Common myeloid progenitor, CD34-positive (primary cell): ENCODE data around the gene PRKCE.

ENCODE experiments used
- CTCF ChIA-PET: fragments of 350-600 bp; sonication (Branson Sonifier 250); formaldehyde crosslinking; loops from one replicate; lab custom pipeline; 2021; ENCODE audit warnings: antibody characterized with exemption; lab: Charles Lee
- POLR2A ChIA-PET: fragments of 350-600 bp; sonication (Branson Sonifier 250); formaldehyde crosslinking; loops from one replicate; lab custom pipeline; 2021; ENCODE audit warnings: antibody characterized with exemption; lab: Charles Lee
- DNase-seq, 3 donors: peaks; one replicate each; pipeline versions ENCODE4 v3.0.0 to v3.0.0-alpha.2; 2013
- H3K27ac ChIP-seq, 2 experiments: 1 replicate in 1 of 2; 2 replicates in 1 of 2; pipeline ENCODE4 v1.7.0; 2013; ENCODE audit warnings: inconsistent platforms in 2 of 2, low read length in 2 of 2, mild to moderate bottlenecking in 2 of 2, low read depth in 1 of 2, moderate library complexity in 1 of 2; ENCODE audit not compliant: severe bottlenecking in 2 of 2, insufficient read depth in 1 of 2, poor library complexity in 1 of 2
- H3K27me3 ChIP-seq, 5 experiments: replicated peaks in 2 of 5; 1 replicate in 3 of 5; 2 replicates in 2 of 5; pipeline versions ENCODE4 v1.6.1 to v1.7.0; 2013; ENCODE audit warnings: low read length in 4 of 5, mild to moderate bottlenecking in 2 of 5, moderate library complexity in 2 of 5, inconsistent platforms in 1 of 5; ENCODE audit not compliant: insufficient read depth in 5 of 5, control insufficient read depth in 4 of 5
- H3K36me3 ChIP-seq, 4 experiments: 1 replicate in 2 of 4; 2 replicates in 2 of 4; pipeline versions ENCODE4 v1.6.1 to v1.7.0; 2013; ENCODE audit warnings: low read length in 3 of 4, control low read depth in 1 of 4, mild to moderate bottlenecking in 1 of 4; ENCODE audit not compliant: control insufficient read depth in 4 of 4, insufficient read depth in 4 of 4
- H3K4me1 ChIP-seq, 4 experiments: 1 replicate in 3 of 4; 2 replicates in 1 of 4; pipeline versions ENCODE4 v1.6.1 to v1.7.1; 2013; ENCODE audit warnings: low read length in 3 of 4, mild to moderate bottlenecking in 3 of 4, control low read depth in 1 of 4, inconsistent platforms in 1 of 4, moderate library complexity in 1 of 4; ENCODE audit not compliant: control insufficient read depth in 4 of 4, insufficient read depth in 4 of 4; ENCODE audit errors: control extremely low read depth in 1 of 4
- H3K4me3 ChIP-seq, 7 experiments: 1 replicate in 4 of 7; 2 replicates in 3 of 7; pipeline versions ENCODE4 v1.5.1 to v1.7.0; 2013; ENCODE audit warnings: mild to moderate bottlenecking in 7 of 7, low read length in 6 of 7, moderate library complexity in 6 of 7, inconsistent platforms in 2 of 7, low read depth in 2 of 7, control low read depth in 1 of 7; ENCODE audit not compliant: insufficient read depth in 4 of 7, control insufficient read depth in 1 of 7; ENCODE audit errors: extremely low read depth in 1 of 7
- H3K9me3 ChIP-seq, 5 experiments: 1 replicate in 4 of 5; 2 replicates in 1 of 5; pipeline versions ENCODE4 v1.6.1 to v1.7.1; 2013; ENCODE audit warnings: low read length in 4 of 5, mild to moderate bottlenecking in 2 of 5, inconsistent platforms in 1 of 5, low read depth in 1 of 5, moderate library complexity in 1 of 5; ENCODE audit not compliant: control insufficient read depth in 4 of 5, insufficient read depth in 2 of 5; ENCODE audit errors: control extremely low read depth in 1 of 5
- WGBS: methylation state at CpG from one replicate; pipeline ENCODE4 v1.1.5; 2013; ENCODE audit not compliant: insufficient coverage; 5-methylcytosine and 5-hydroxymethylcytosine counted together

The PRKCE gene

DNA sequence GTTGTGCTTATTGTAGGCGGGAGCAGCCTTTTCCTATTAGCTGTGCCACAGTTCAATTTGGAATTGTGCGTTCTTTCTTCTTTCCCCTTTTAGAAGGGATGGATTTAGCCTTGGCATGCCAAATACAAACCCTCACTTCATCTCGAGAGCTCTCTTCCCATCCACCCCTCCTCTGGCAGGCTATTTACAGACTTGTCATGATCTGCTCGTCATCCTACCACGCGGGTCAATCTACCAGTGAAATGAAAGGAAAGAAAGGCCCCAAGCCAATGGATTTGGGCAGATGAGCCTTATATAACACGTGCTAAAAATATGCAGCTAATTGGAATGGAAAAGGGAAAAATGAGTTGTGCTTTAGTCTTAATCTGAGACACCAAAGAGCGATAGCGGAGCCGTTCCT lies 277.5 kb downstream of the PRKCE start:
- no peak for DNase-seq
- peaks cover 0 to 3% (median 0%) of the 10 kb centered on the region in 5 experiments for H3K9me3 ChIP-seq
- no peak overlapping the region for H3K4me3 ChIP-seq
- 96% methylated on average over 9 of the region's 10 CpGs for WGBS
- H3K27ac ChIP-seq: no peak overlapping the region
- POLR2A ChIA-PET: no interaction called here
- H3K36me3 ChIP-seq: no peaks in the 10 kb centered on the region
- peaks cover 0 to 4% (median 2%) of the 10 kb centered on the region in 4 experiments for H3K4me1 ChIP-seq
- no peaks in the 10 kb centered on the region for H3K27me3 ChIP-seq
- CTCF ChIA-PET: interaction anchor here (1.5 to 11.7 kb wide), 2 partner anchors 10 to 148 kb away, joined by 3 to 91 read pairs; no protein-coding TSS in a partner anchor

DNA sequence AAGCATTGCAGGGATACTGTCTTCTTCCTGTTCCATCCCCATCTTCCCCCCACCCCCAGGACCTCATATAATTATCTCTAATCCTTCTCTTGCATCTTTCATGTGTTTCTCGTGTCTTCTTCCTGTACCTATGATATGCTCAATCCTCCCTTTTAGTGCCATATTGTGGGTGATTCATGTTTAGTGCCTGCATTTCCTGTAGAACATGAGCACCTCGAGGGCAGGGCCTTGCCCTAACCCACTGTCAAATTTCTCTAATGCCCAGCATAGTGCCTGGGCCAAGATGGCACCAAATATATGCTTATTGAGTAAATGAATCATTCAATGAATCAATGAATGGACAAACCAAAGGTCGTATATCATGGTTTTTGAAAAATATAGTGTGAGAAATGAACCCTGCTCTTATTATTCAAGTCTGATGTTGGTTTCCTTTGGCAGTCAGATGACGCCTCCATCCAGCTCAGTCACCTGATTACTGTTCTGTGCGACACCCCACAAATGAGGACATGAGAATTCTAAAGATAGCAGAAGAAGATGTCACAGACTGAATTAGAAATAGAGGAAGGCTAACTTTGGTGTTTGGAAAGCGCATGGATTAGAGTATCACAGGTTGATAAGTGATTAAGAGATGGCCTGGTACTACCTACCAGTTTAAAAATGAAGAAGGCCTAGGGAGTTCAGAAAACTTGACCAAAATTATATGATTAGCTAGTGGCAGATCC lies 278.4 kb downstream of the PRKCE start:
- DNase-seq: peak in 1 of 3 donors; percentile 31
- H3K4me3 ChIP-seq: no peak overlapping the region
- H3K27ac ChIP-seq: no peak overlapping the region
- POLR2A ChIA-PET: no interaction called here
- 93% methylated on average over 5 of the region's 6 CpGs for WGBS
- H3K27me3 ChIP-seq: no peaks in the 10 kb centered on the region
- H3K36me3 ChIP-seq: no peaks in the 10 kb centered on the region
- peaks cover 0 to 4% (median 2%) of the 10 kb centered on the region in 4 experiments for H3K4me1 ChIP-seq
- peaks cover 0 to 3% (median 0%) of the 10 kb centered on the region in 5 experiments for H3K9me3 ChIP-seq
- CTCF ChIA-PET: interaction anchor here (11.7 kb wide), 1 partner anchor 149 kb away, joined by 91 read pairs; no protein-coding TSS in a partner anchor

GRCh38 chr2:45930396-45930792 lies 278.9 kb downstream of the PRKCE start:
- no peaks in the 10 kb centered on the region for H3K36me3 ChIP-seq
- CTCF ChIA-PET: interaction anchor here (1.1 to 11.7 kb wide), 3 partner anchors 150 to 292 kb away, joined by 3 to 91 read pairs (median 3); no protein-coding TSS in a partner anchor
- peaks cover 0 to 3% (median 0%) of the 10 kb centered on the region in 5 experiments for H3K9me3 ChIP-seq
- WGBS: no CpG with 5 or more reads among the region's 1 CpG
- peak in 1 of 3 donors; percentile 24 for DNase-seq
- H3K4me3 ChIP-seq: no peak overlapping the region
- peaks cover 0 to 4% (median 2%) of the 10 kb centered on the region in 4 experiments for H3K4me1 ChIP-seq
- POLR2A ChIA-PET: no interaction called here
- no peak overlapping the region for H3K27ac ChIP-seq
- H3K27me3 ChIP-seq: no peaks in the 10 kb centered on the region

- CTCF ChIA-PET: interaction anchor here (1.0 to 11.7 kb wide), 3 partner anchors 152 to 288 kb away, joined by 3 to 91 read pairs (median 4); no protein-coding TSS in a partner anchor
- Histone ChIP-seq H3K9me3 (peaks cover 0 to 3% (median 0%) of the 10 kb centered on the region in 5 experiments), H3K36me3 (no peaks in the 10 kb centered on the region), H3K27ac (no peak overlapping the region), H3K27me3 (no peaks in the 10 kb centered on the region), H3K4me3 (no peak overlapping the region), H3K4me1 (peaks cover 0 to 8% (median 6%) of the 10 kb centered on the region in 4 experiments)
- 83% methylated on average over 1 of the region's 8 CpGs for WGBS
- DNase-seq: peak in 1 of 3 donors; percentile 24
- POLR2A ChIA-PET: no interaction called here
Observed at GRCh38 chr2:45932278-45932975, 281.0 kb downstream of the PRKCE start.

DNA sequence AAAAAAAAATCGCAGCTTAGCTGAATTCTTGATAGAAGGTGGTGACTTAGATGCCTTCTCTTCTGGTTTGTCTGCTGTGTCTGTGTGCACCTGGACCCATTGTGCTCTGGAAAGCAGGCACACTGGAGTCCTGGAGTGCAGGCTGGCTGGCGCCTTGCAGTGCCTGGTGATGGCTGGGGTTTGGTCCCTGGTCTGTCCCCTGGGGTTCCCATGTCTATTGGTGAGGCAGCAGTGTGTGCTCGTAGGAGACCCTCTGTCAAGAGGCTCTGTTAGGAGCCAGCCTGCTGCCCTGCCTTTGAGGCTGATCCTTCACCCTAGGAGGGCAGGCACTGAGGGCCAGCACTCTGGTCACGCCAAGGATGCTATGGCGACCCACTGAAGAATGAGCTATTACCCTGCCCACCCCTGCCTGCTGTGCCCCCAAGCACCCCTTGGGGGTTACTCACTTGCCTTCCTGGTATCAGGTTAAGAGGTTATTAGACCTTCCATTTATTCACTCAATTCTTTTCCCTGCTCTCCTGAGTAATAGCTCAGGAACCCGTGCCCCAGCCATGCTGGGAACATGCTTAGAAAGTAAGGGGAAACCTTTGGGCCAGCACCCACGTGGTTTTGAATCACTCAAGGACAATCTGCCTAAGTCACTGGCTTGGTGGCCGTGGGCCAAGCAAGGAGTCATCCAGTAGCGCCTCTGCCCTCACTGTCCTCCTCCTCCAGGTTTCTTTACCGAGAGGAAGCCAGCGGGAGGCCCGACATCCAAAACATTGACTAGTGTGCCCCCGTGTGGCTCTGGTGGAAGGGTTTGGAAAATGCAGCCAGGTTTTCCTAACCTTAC lies 284.5 kb downstream of the PRKCE start:
- Histone ChIP-seq H3K27ac (no peak overlapping the region), H3K4me3 (no peak overlapping the region), H3K36me3 (no peaks in the 10 kb centered on the region), H3K27me3 (no peaks in the 10 kb centered on the region), H3K4me1 (peaks cover 0 to 5% (median 4%) of the 10 kb centered on the region in 4 experiments), H3K9me3 (no peaks in the 10 kb centered on the region)
- POLR2A ChIA-PET: no interaction called here
- CTCF ChIA-PET: interaction anchor here (0.7 to 11.7 kb wide), 30 partner anchors 8 to 439 kb away, joined by 3 to 91 read pairs (median 5); no protein-coding TSS in a partner anchor
- peak; percentile 86 to 91 (median 91) for DNase-seq
- 39% methylated on average over 12 of the region's 13 CpGs for WGBS

DNA sequence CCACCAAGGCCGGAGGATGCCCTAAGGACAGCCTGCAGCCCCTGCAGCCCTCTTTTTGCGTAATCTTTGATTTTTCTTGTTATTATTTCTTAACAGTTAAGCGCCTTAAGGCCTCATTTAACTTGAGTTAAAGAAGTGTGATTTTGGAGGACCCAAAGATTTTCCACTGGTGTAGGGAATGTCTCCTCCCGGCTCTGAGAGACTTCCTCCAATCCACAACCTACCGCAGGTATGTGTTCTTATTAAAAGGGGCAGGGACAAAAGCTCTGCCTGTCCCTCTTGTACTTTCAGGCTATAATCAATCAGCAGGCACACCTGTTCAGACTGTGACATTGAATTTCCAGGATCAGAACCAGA lies 285.1 kb downstream of the PRKCE start:
- POLR2A ChIA-PET: no interaction called here
- H3K27ac ChIP-seq: no peak overlapping the region
- H3K27me3 ChIP-seq: no peaks in the 10 kb centered on the region

More for the DNA sequence above, 285.1 kb downstream of the PRKCE start:
- H3K36me3 ChIP-seq: no peaks in the 10 kb centered on the region
- 33% methylated on average over 2 of the region's 5 CpGs for WGBS
- H3K9me3 ChIP-seq: no peaks in the 10 kb centered on the region
- CTCF ChIA-PET: interaction anchor here (0.6 to 11.7 kb wide), 22 partner anchors 9 to 351 kb away, joined by 3 to 91 read pairs (median 5); no protein-coding TSS in a partner anchor
- no peak for DNase-seq
- H3K4me3 ChIP-seq: no peak overlapping the region
- H3K4me1 ChIP-seq: peaks cover 0 to 5% (median 4%) of the 10 kb centered on the region in 4 experiments
